NCI-H1930 (cell line): ENCODE measurements around the gene RCOR3.
"Not testable (repeated sequence)": the region's sequence is repeated elsewhere in the genome, so short reads cannot be mapped to it uniquely, and the experiment has no call there.

Experiments used
- DNase-seq, 2 experiments: peaks; one replicate each; lab custom pipeline; 2025; lab: John Stamatoyannopoulos, UW

RCOR3 gene

GRCh38 chr1:211340622-211341507 is 81.7 kb downstream of the RCOR3 start:
- no peak for DNase-seq

GRCh38 chr1:211341999-211342398 is 82.8 kb downstream of the RCOR3 start:
- no peak for DNase-seq

- DNase-seq, result no peak
Measured at GRCh38 chr1:211343607-211344006, 84.4 kb downstream of the RCOR3 start.

GRCh38 chr1:211344152-211344618 is 85.0 kb downstream of the RCOR3 start:
- no peak for DNase-seq

GRCh38 chr1:211345719-211346118 is 86.6 kb downstream of the RCOR3 start:
- DNase-seq, result no peak

GRCh38 chr1:211347077-211347844 is 88.1 kb downstream of the RCOR3 start:
- no peak for DNase-seq

GRCh38 chr1:211348547-211348946 is 89.4 kb downstream of the RCOR3 start:
- DNase-seq, result no peak

- no peak for DNase-seq
Measured at GRCh38 chr1:211349741-211350140, 90.6 kb downstream of the RCOR3 start.

- DNase-seq, result not testable (repeated sequence)
Measured at GRCh38 chr1:211352055-211352454, 92.9 kb downstream of the RCOR3 start.

GRCh38 chr1:211352465-211352864 is 93.3 kb downstream of the RCOR3 start:
- DNase-seq, result no peak

- DNase-seq, result no peak
Measured at GRCh38 chr1:211352985-211353515, 93.9 kb downstream of the RCOR3 start.

GRCh38 chr1:211353562-211354212 is 94.5 kb downstream of the RCOR3 start:
- no peak for DNase-seq

- DNase-seq, result no peak
Measured at GRCh38 chr1:211355873-211356272, 96.7 kb downstream of the RCOR3 start.

- no peak for DNase-seq
Measured at GRCh38 chr1:211356723-211357407, 97.7 kb downstream of the RCOR3 start.

GRCh38 chr1:211358685-211359084 is 99.5 kb downstream of the RCOR3 start:
- no peak for DNase-seq

- no peak for DNase-seq
Measured at GRCh38 chr1:211359876-211360275, 100.7 kb downstream of the RCOR3 start.

GRCh38 chr1:211361202-211361601 is 102.0 kb downstream of the RCOR3 start:
- DNase-seq, result no peak
